ENCODE data around the gene KLHL20. TPM values are rescaled to one million over a fixed set of nuclear protein-coding genes. Genes with fewer than 3 reads are reported as not detected.
"Not testable (repeated sequence)": the region's sequence is repeated elsewhere in the genome, so short reads cannot be mapped to it uniquely, and the experiment has no call there.

The KLHL20 gene
- total RNA-seq, 1 experiment from 2014 or later, result 17.7 TPM

DNA sequence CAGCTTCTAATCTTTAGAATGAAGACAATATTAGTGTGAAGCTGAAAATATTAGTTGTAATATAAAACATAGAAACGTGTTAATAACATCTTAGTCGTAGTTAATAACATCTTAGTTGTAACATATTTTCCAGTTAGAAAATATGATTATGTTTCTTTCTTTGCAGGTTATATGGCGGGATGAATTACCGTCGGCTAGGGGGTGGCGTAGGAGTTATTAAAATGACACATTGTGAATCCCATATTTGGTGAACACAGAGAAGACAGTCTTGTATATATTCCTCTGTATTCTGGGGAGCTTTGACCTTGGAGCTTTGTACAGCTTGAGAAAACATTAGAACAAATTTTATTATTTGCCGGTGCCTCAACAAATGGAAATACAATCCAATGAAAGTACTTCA is 70.2 kb downstream of the KLHL20 start:
- Histone ChIP-seq H3K9me3 (ENCODE audit: low read depth, low read length, poor library complexity, severe bottlenecking) (no peaks in the 10 kb centered on the region), H3K27me3 (replicated peaks; ENCODE audit: insufficient read depth, low read depth, low read length, poor library complexity) (no peaks in the 10 kb centered on the region), H3K4me3 (ENCODE audit: low read depth, low read length, poor library complexity, severe bottlenecking) (no peak overlapping the region), H3K4me1 (ENCODE audit: insufficient read depth, low read length, poor library complexity, severe bottlenecking) (no peaks in the 10 kb centered on the region), H3K27ac (ENCODE audit: low read depth, low read length, poor library complexity, severe bottlenecking) (no peak overlapping the region), H3K36me3 (ENCODE audit: insufficient read depth, low read length, poor library complexity, severe bottlenecking) (peaks cover 15% of the 10 kb centered on the region)
- DNase-seq (ENCODE audit: low spot score), result no peak
- POLR2A ChIA-PET (ENCODE audit: low non-redundant PET), result no interaction called here
- TF ChIP-seq EZH2 (IDR thresholded peaks at IDR 0.05; ENCODE audit: borderline replicate concordance, low read depth, low read length, poor library complexity, severe bottlenecking), result no peak
- TF ChIP-seq, protein P1, sequence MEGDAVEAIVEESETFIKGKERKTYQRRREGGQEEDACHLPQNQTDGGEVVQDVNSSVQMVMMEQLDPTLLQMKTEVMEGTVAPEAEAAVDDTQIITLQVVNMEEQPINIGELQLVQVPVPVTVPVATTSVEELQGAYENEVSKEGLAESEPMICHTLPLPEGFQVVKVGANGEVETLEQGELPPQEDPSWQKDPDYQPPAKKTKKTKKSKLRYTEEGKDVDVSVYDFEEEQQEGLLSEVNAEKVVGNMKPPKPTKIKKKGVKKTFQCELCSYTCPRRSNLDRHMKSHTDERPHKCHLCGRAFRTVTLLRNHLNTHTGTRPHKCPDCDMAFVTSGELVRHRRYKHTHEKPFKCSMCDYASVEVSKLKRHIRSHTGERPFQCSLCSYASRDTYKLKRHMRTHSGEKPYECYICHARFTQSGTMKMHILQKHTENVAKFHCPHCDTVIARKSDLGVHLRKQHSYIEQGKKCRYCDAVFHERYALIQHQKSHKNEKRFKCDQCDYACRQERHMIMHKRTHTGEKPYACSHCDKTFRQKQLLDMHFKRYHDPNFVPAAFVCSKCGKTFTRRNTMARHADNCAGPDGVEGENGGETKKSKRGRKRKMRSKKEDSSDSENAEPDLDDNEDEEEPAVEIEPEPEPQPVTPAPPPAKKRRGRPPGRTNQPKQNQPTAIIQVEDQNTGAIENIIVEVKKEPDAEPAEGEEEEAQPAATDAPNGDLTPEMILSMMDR (conservative IDR thresholded peaks at IDR 0.05; ENCODE audit: low read depth, low read length), result no peak
- CTCF ChIA-PET, result interaction anchor here (0.6 kb wide), 1 partner anchor 434 kb away, joined by 4 read pairs; no protein-coding TSS in a partner anchor
- BruUV-seq (replicated peaks), result no TSS peak
- intact Hi-C loops (cut with micrococcal nuclease; ENCODE audit: unreplicated experiment), result no loop called here

DNA sequence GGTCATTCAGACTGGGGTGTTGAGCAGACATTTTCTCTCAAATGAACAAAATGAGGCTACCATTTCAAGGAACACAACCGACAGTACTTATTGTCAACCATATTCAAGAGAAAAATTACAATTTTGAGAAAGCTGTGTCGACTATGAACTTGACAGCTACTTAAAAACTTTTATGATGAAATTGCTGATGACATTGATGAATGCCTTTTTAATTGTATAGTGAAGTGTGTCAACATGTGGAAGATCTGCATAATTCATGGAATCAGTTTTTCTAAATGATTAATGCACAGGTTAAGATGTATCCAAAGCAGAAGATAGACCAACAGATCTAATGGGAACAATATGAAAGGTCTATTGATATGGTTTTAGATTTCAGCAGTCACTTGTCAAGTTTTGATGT is 75.1 kb downstream of the KLHL20 start:
- DNase-seq (ENCODE audit: low spot score), result no peak
- H3K4me3 ChIP-seq (ENCODE audit: low read depth, low read length, poor library complexity, severe bottlenecking), result no peak overlapping the region
- CTCF ChIA-PET, result no interaction called here

DNA sequence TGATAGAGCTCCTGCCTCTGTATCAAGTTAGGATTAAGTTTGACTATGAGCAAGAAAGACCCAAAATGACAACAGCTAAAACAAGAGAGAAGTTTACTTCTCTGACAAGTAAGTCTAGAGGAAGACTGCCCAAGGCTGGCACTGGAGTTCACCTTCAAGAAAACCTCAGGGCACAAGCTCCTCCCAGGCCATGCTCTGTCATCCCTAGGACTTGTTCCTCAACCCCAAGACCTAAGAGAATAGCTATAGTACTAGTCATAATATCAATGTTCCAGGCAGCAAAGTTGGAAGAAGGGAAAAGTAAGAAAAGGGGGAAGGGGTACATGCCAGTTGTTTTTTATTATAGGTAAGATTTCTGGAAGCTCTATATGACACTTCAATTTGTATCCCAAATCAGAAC is 83.3 kb downstream of the KLHL20 start:
- no peaks in the 10 kb centered on the region for H3K4me1 ChIP-seq (ENCODE audit: insufficient read depth, low read length, poor library complexity, severe bottlenecking)
- TF ChIP-seq EZH2 (IDR thresholded peaks at IDR 0.05; ENCODE audit: borderline replicate concordance, low read depth, low read length, poor library complexity, severe bottlenecking), result no peak
- TF ChIP-seq, protein P1 (conservative IDR thresholded peaks at IDR 0.05; ENCODE audit: low read depth, low read length), result no peak
- no TSS peak for BruUV-seq (replicated peaks)
- DNase-seq (ENCODE audit: low spot score), result no peak
- CTCF ChIA-PET, result no interaction called here
- intact Hi-C loops (cut with micrococcal nuclease; ENCODE audit: unreplicated experiment), result no loop called here
- POLR2A ChIA-PET (ENCODE audit: low non-redundant PET), result no interaction called here
- peaks cover 28% of the 10 kb centered on the region for H3K36me3 ChIP-seq (ENCODE audit: insufficient read depth, low read length, poor library complexity, severe bottlenecking)
- H3K27me3 ChIP-seq (replicated peaks; ENCODE audit: insufficient read depth, low read depth, low read length, poor library complexity), result no peaks in the 10 kb centered on the region
- no peak overlapping the region for H3K27ac ChIP-seq (ENCODE audit: low read depth, low read length, poor library complexity, severe bottlenecking)
- H3K9me3 ChIP-seq (ENCODE audit: low read depth, low read length, poor library complexity, severe bottlenecking), result no peaks in the 10 kb centered on the region
- H3K4me3 ChIP-seq (ENCODE audit: low read depth, low read length, poor library complexity, severe bottlenecking), result no peak overlapping the region

More for the DNA sequence above, 75.1 kb downstream of the KLHL20 start:
- intact Hi-C loops (cut with micrococcal nuclease; ENCODE audit: unreplicated experiment), result no loop called here
- BruUV-seq (replicated peaks), result no TSS peak
- Histone ChIP-seq H3K27ac (ENCODE audit: low read depth, low read length, poor library complexity, severe bottlenecking) (no peak overlapping the region), H3K4me1 (ENCODE audit: insufficient read depth, low read length, poor library complexity, severe bottlenecking) (no peaks in the 10 kb centered on the region), H3K27me3 (replicated peaks; ENCODE audit: insufficient read depth, low read depth, low read length, poor library complexity) (no peaks in the 10 kb centered on the region), H3K36me3 (ENCODE audit: insufficient read depth, low read length, poor library complexity, severe bottlenecking) (peaks cover 9% of the 10 kb centered on the region), H3K9me3 (ENCODE audit: low read depth, low read length, poor library complexity, severe bottlenecking) (no peaks in the 10 kb centered on the region)
- TF ChIP-seq, protein P1 (conservative IDR thresholded peaks at IDR 0.05; ENCODE audit: low read depth, low read length), result no peak
- no peak for TF ChIP-seq EZH2 (IDR thresholded peaks at IDR 0.05; ENCODE audit: borderline replicate concordance, low read depth, low read length, poor library complexity, severe bottlenecking)
- POLR2A ChIA-PET (ENCODE audit: low non-redundant PET), result no interaction called here

DNA sequence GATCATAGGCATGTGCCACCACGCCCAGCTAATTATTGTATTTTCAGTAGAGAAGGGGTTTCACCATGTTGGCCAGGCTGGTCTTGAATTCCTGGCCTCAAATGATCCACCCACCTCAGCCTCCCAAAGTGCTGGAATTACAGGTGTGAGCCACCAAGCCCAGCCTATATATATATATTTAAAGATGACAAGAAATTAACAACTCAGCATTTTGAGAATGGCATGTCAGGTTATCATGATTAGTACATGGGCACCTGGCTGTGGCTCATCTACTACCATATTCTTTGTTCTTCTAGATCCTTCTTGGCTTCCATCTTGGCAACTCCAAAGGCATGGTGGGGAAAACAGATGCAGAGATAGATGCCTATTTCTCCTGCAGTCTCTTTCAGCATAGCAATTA is 85.2 kb downstream of the KLHL20 start:
- peaks cover 43% of the 10 kb centered on the region for H3K36me3 ChIP-seq (ENCODE audit: insufficient read depth, low read length, poor library complexity, severe bottlenecking)
- intact Hi-C loops (cut with micrococcal nuclease; ENCODE audit: unreplicated experiment); CTCF ChIA-PET; POLR2A ChIA-PET (ENCODE audit: low non-redundant PET); H3K27me3 ChIP-seq (replicated peaks; ENCODE audit: insufficient read depth, low read depth, low read length, poor library complexity); BruUV-seq (replicated peaks); H3K9me3 ChIP-seq (ENCODE audit: low read depth, low read length, poor library complexity, severe bottlenecking); H3K4me3 ChIP-seq (ENCODE audit: low read depth, low read length, poor library complexity, severe bottlenecking); H3K4me1 ChIP-seq (ENCODE audit: insufficient read depth, low read length, poor library complexity, severe bottlenecking); H3K27ac ChIP-seq (ENCODE audit: low read depth, low read length, poor library complexity, severe bottlenecking); DNase-seq (ENCODE audit: low spot score): not testable (repeated sequence)
